Liver (tissue), 9 donors: ENCODE measurements around the gene SDF2. TPM values are rescaled to one million over a fixed set of nuclear protein-coding genes. Genes with fewer than 3 reads are reported as not detected.

ENCODE experiments used
- DNase-seq: peaks from one replicate; pipeline ENCODE4 v3.0.0-alpha.2; 2017; ENCODE audit warnings: low spot score
- H3K27ac ChIP-seq, 2 donors: one replicate each; pipeline ENCODE4 v1.7.0; 2013; ENCODE audit warnings: inconsistent platforms in 2 of 2, low read length in 2 of 2, control low read depth in 1 of 2, low read depth in 1 of 2, mild to moderate bottlenecking in 1 of 2
- H3K27me3 ChIP-seq, 4 donors: one replicate each; pipeline versions ENCODE4 v1.6.1 to v1.7.0; 2013; ENCODE audit warnings: low read length in 3 of 4, inconsistent platforms in 1 of 4, mild to moderate bottlenecking in 1 of 4, moderate library complexity in 1 of 4; ENCODE audit not compliant: control insufficient read depth in 4 of 4, insufficient read depth in 4 of 4
- H3K36me3 ChIP-seq, 4 donors: one replicate each; pipeline versions ENCODE4 v1.6.1 to v1.7.0; 2013; ENCODE audit warnings: low read length in 3 of 4, mild to moderate bottlenecking in 3 of 4, low read depth in 1 of 4, moderate library complexity in 1 of 4; ENCODE audit not compliant: control insufficient read depth in 4 of 4, insufficient read depth in 3 of 4
- H3K4me1 ChIP-seq, 4 donors: one replicate each; pipeline versions ENCODE4 v1.6.1 to v1.7.0; 2013; ENCODE audit warnings: low read length in 3 of 4, mild to moderate bottlenecking in 3 of 4, moderate library complexity in 1 of 4; ENCODE audit not compliant: control insufficient read depth in 4 of 4, insufficient read depth in 4 of 4
- H3K4me3 ChIP-seq, 3 donors: one replicate each; pipeline versions ENCODE4 v1.6.1 to v1.7.0; 2013; ENCODE audit warnings: low read length in 3 of 3, control low read depth in 1 of 3, low read depth in 1 of 3, mild to moderate bottlenecking in 1 of 3
- H3K9ac ChIP-seq, 2 donors: one replicate each; pipeline ENCODE4 v1.7.0; 2013; ENCODE audit warnings: low read length in 2 of 2, mild to moderate bottlenecking in 2 of 2, moderate library complexity in 2 of 2, control low read depth in 1 of 2, low read depth in 1 of 2
- H3K9me3 ChIP-seq, 4 donors: one replicate each; pipeline versions ENCODE4 v1.6.1 to v1.7.0; 2013; ENCODE audit warnings: low read length in 3 of 4; ENCODE audit not compliant: control insufficient read depth in 4 of 4
- EGR1 ChIP-seq, 2 donors: IDR thresholded peaks; 2 replicates each; pipeline ENCODE4 v1.6.1; 2016 to 2018; ENCODE audit warnings: antibody characterized with exemption in 2 of 2, low read depth in 2 of 2
- FOXA1 ChIP-seq: IDR thresholded peaks from 2 replicates; pipeline ENCODE4 v1.6.1; 2016; ENCODE audit warnings: antibody characterized with exemption
- FOXA2 ChIP-seq: IDR thresholded peaks from 2 replicates; pipeline ENCODE4 v1.6.1; 2016; ENCODE audit warnings: antibody characterized with exemption
- GABPA ChIP-seq, 2 donors: IDR thresholded peaks in 1 of 2; conservative IDR thresholded peaks in 1 of 2; 2 replicates each; pipeline ENCODE4 v1.6.1; 2016; ENCODE audit warnings: antibody characterized with exemption in 2 of 2, mild to moderate bottlenecking in 1 of 2, moderate library complexity in 1 of 2
- HNF4A ChIP-seq, 2 donors: conservative IDR thresholded peaks; 2 replicates each; pipeline ENCODE4 v1.6.1; 2016; ENCODE audit warnings: antibody characterized with exemption in 2 of 2, mild to moderate bottlenecking in 2 of 2
- HNF4G ChIP-seq: IDR thresholded peaks from 2 replicates; pipeline ENCODE4 v1.6.1; 2016; ENCODE audit warnings: antibody characterized with exemption
- JUND ChIP-seq, 2 donors: IDR thresholded peaks; 2 replicates each; pipeline ENCODE4 v1.6.1; 2016; ENCODE audit warnings: antibody characterized with exemption in 2 of 2
- MAX ChIP-seq: IDR thresholded peaks from 2 replicates; pipeline ENCODE4 v1.6.1; 2016; ENCODE audit warnings: antibody characterized with exemption
- NR2F2 ChIP-seq: IDR thresholded peaks from 2 replicates; pipeline ENCODE4 v1.6.1; 2016; ENCODE audit warnings: antibody characterized with exemption
- RAD21 ChIP-seq, 2 donors: IDR thresholded peaks; 2 replicates each; pipeline ENCODE4 v1.6.1; 2016; ENCODE audit warnings: antibody characterized with exemption in 2 of 2, mild to moderate bottlenecking in 2 of 2
- RXRA ChIP-seq, 2 donors: IDR thresholded peaks; 2 replicates each; pipeline ENCODE4 v1.6.1; 2017 to 2018; ENCODE audit warnings: antibody characterized with exemption in 2 of 2, mild to moderate bottlenecking in 1 of 2
- SP1 ChIP-seq: IDR thresholded peaks from 2 replicates; pipeline ENCODE4 v1.6.1; 2018; ENCODE audit warnings: antibody characterized with exemption, mild to moderate bottlenecking
- TAF1 ChIP-seq: conservative IDR thresholded peaks from 2 replicates; pipeline ENCODE4 v1.6.1; 2016; ENCODE audit warnings: antibody characterized with exemption, mild to moderate bottlenecking
- YY1 ChIP-seq: IDR thresholded peaks from 2 replicates; pipeline ENCODE4 v1.6.1; 2016; ENCODE audit warnings: antibody characterized with exemption, mild to moderate bottlenecking
- ZBTB33 ChIP-seq: IDR thresholded peaks from 2 replicates; pipeline ENCODE4 v1.6.1; 2016; ENCODE audit warnings: antibody characterized with exemption
- WGBS: extraction: QIAGEN DNeasy Blood & Tissue Kit; methylation state at CpG from one replicate; pipeline ENCODE4 v1.1.7; 2013; 5-methylcytosine and 5-hydroxymethylcytosine counted together
- polyA plus RNA-seq, 2 donors: library from polyadenylated mRNA; stranded (reverse) in 1 of 2; unstranded in 1 of 2; fragments of 200-250 nt in 1 of 2; fragments of >200 nt in 1 of 2; fragmentation: Nextera tagmentation in 1 of 2; extraction: Ambion mirVana in 1 of 2; gene quantifications; one replicate each; pipeline versions ENCODE4 v1.2.1 to v1.2.3, GENCODE V29; 2013 to 2015
- total RNA-seq, 2 donors: library from RNA; depleted of rRNA; stranded (reverse); fragments of >200 nt; gene quantifications; one replicate each; pipeline ENCODE4 v1.2.3, GENCODE V29; 2014
- TF ChIP-seq, protein P1 (sequence below): IDR thresholded peaks from 2 replicates; pipeline ENCODE4 v1.6.1; 2016; ENCODE audit warnings: antibody characterized with exemption, mild to moderate bottlenecking
- TF ChIP-seq, protein P2 (sequence below): IDR thresholded peaks from 2 replicates; pipeline ENCODE4 v1.6.1; 2016; ENCODE audit warnings: antibody characterized with exemption
- TF ChIP-seq, protein P3 (sequence below): fragments of 150-350 bp; IDR thresholded peaks from 2 replicates; pipeline ENCODE4 v1.5.1; 2017; ENCODE audit warnings: improper control_type of control experiment, low read depth, low read length; ENCODE audit not compliant: missing input control
- donor health status: healthy.
- donor health status: healthy.
- donor health status: healthy.
- donor health status: healthy.
- donor health status: healthy.

Gene SDF2
- total and polyA plus RNA-seq, 4 donors: 24.1 to 38.9 (median 28.0) TPM

GRCh38 chr17:28620010-28620409, 41.7 kb downstream of the SDF2 start:
- H3K4me3 ChIP-seq: no peak overlapping the region
- peak overlapping the region; percentile 76 to 90 for H3K27ac ChIP-seq
- 38% methylated on average over 2 of the region's 2 CpGs for WGBS
- peaks cover 6 to 29% (median 23%) of the 10 kb centered on the region in 4 donors for H3K4me1 ChIP-seq
- DNase-seq: no peak
- no peaks in the 10 kb centered on the region for H3K27me3 ChIP-seq
- H3K9me3 ChIP-seq: no peaks in the 10 kb centered on the region
- peaks cover 12 to 68% (median 61%) of the 10 kb centered on the region in 4 donors for H3K36me3 ChIP-seq
- TF ChIP-seq, protein P1, sequence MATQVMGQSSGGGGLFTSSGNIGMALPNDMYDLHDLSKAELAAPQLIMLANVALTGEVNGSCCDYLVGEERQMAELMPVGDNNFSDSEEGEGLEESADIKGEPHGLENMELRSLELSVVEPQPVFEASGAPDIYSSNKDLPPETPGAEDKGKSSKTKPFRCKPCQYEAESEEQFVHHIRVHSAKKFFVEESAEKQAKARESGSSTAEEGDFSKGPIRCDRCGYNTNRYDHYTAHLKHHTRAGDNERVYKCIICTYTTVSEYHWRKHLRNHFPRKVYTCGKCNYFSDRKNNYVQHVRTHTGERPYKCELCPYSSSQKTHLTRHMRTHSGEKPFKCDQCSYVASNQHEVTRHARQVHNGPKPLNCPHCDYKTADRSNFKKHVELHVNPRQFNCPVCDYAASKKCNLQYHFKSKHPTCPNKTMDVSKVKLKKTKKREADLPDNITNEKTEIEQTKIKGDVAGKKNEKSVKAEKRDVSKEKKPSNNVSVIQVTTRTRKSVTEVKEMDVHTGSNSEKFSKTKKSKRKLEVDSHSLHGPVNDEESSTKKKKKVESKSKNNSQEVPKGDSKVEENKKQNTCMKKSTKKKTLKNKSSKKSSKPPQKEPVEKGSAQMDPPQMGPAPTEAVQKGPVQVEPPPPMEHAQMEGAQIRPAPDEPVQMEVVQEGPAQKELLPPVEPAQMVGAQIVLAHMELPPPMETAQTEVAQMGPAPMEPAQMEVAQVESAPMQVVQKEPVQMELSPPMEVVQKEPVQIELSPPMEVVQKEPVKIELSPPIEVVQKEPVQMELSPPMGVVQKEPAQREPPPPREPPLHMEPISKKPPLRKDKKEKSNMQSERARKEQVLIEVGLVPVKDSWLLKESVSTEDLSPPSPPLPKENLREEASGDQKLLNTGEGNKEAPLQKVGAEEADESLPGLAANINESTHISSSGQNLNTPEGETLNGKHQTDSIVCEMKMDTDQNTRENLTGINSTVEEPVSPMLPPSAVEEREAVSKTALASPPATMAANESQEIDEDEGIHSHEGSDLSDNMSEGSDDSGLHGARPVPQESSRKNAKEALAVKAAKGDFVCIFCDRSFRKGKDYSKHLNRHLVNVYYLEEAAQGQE: peak; percentile 40
- TF ChIP-seq RXRA (IDR thresholded peaks at IDR 0.05) (peak; percentile 47 to 76), MAX (peak; percentile 25), SP1 (peak; percentile 29), EGR1 (IDR thresholded peaks at IDR 0.05; ENCODE audit: low read depth in 2 of 2) (no peak), NR2F2 (peak; percentile 47), FOXA2 (peak; percentile 39), ZBTB33 (no peak), HNF4G (no peak), TAF1 (no peak), JUND (IDR thresholded peaks at IDR 0.05) (peak in 1 of 2 donors; percentile 37), YY1 (peak; percentile 45), GABPA (IDR thresholded peaks at IDR 0.05 in 1 of 2, conservative IDR thresholded peaks at IDR 0.05 in 1 of 2) (no peak), RAD21 (IDR thresholded peaks at IDR 0.05) (peak; percentile 20 to 36), HNF4A (conservative IDR thresholded peaks at IDR 0.05) (peak; percentile 48 to 63), FOXA1 (no peak)
- TF ChIP-seq, protein P2, sequence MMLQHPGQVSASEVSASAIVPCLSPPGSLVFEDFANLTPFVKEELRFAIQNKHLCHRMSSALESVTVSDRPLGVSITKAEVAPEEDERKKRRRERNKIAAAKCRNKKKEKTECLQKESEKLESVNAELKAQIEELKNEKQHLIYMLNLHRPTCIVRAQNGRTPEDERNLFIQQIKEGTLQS: no peak
- TF ChIP-seq, protein P3, sequence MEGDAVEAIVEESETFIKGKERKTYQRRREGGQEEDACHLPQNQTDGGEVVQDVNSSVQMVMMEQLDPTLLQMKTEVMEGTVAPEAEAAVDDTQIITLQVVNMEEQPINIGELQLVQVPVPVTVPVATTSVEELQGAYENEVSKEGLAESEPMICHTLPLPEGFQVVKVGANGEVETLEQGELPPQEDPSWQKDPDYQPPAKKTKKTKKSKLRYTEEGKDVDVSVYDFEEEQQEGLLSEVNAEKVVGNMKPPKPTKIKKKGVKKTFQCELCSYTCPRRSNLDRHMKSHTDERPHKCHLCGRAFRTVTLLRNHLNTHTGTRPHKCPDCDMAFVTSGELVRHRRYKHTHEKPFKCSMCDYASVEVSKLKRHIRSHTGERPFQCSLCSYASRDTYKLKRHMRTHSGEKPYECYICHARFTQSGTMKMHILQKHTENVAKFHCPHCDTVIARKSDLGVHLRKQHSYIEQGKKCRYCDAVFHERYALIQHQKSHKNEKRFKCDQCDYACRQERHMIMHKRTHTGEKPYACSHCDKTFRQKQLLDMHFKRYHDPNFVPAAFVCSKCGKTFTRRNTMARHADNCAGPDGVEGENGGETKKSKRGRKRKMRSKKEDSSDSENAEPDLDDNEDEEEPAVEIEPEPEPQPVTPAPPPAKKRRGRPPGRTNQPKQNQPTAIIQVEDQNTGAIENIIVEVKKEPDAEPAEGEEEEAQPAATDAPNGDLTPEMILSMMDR: no peak
- H3K9ac ChIP-seq: no peak overlapping the region
